ENCODE data around the gene TTN.

Gene TTN

GRCh38 chr2:178807227-178808008 is at the start of gene TTN:
Gene TTN (minus strand): TSS chr2:178807423. CDS start chr2:178804642, 2,781 bp downstream.
- Histone ChIP-seq H3K4me3 (ENCODE audit: low read depth, low read length) (no peak within 1 kb of the TSS), H3K36me3 (replicated peaks) (no peaks in the 10 kb centered on the region)
- in situ Hi-C loops (cut with HindIII; ENCODE audit: low pct_ligation_motif_present, low sequenced_read_pairs), result loop anchor here (25.0 kb wide), 1 partner anchor 105 kb away; no protein-coding TSS in a partner anchor

GRCh38 chr2:178855151-178855550 is 47.9 kb upstream of the TTN start:
- peak overlapping the region; percentile 56 for H3K27ac ChIP-seq
- in situ Hi-C loops (cut with HindIII; ENCODE audit: low pct_ligation_motif_present, low sequenced_read_pairs), result no loop called here
- no peak for TF ChIP-seq CTCF (IDR thresholded peaks at IDR 0.05; ENCODE audit: low read depth, low read length, missing control alignments)

More at GRCh38 chr2:178807227-178808008, at the start of gene TTN:
- TF ChIP-seq CTCF (IDR thresholded peaks at IDR 0.05; ENCODE audit: low read depth, low read length, missing control alignments), result no peak
- Histone ChIP-seq H3K27ac (no peak within 1 kb of the TSS), H3K27me3 (replicated peaks) (no peaks in the 10 kb centered on the region)
- no peak for DNase-seq

GRCh38 chr2:178848335-178848734 is 41.1 kb upstream of the TTN start:
- Histone ChIP-seq H3K36me3 (replicated peaks) (no peaks in the 10 kb centered on the region), H3K27ac (no peak overlapping the region), H3K4me3 (ENCODE audit: low read depth, low read length) (no peak overlapping the region), H3K27me3 (replicated peaks) (no peaks in the 10 kb centered on the region)
- DNase-seq, result no peak
- in situ Hi-C loops (cut with HindIII; ENCODE audit: low pct_ligation_motif_present, low sequenced_read_pairs), result no loop called here
- TF ChIP-seq CTCF (IDR thresholded peaks at IDR 0.05; ENCODE audit: low read depth, low read length, missing control alignments), result no peak

More at GRCh38 chr2:178855151-178855550, 47.9 kb upstream of the TTN start:
- no peaks in the 10 kb centered on the region for H3K27me3 ChIP-seq (replicated peaks)
- no peak for DNase-seq
- no peaks in the 10 kb centered on the region for H3K36me3 ChIP-seq (replicated peaks)
- H3K4me3 ChIP-seq (ENCODE audit: low read depth, low read length), result no peak overlapping the region

- DNase-seq, result peak; percentile 42
- Histone ChIP-seq H3K36me3 (replicated peaks) (no peaks in the 10 kb centered on the region), H3K27me3 (replicated peaks) (no peaks in the 10 kb centered on the region), H3K4me3 (ENCODE audit: low read depth, low read length) (no peak overlapping the region), H3K27ac (no peak overlapping the region)
- no peak for TF ChIP-seq CTCF (IDR thresholded peaks at IDR 0.05; ENCODE audit: low read depth, low read length, missing control alignments)
- in situ Hi-C loops (cut with HindIII; ENCODE audit: low pct_ligation_motif_present, low sequenced_read_pairs), result no loop called here
Measured at GRCh38 chr2:178846458-178846802, 39.2 kb upstream of the TTN start.

GRCh38 chr2:178845566-178846457 is 38.6 kb upstream of the TTN start:
- TF ChIP-seq CTCF (IDR thresholded peaks at IDR 0.05; ENCODE audit: low read depth, low read length, missing control alignments), result no peak
- Histone ChIP-seq H3K27me3 (replicated peaks) (no peaks in the 10 kb centered on the region), H3K27ac (no peak overlapping the region), H3K4me3 (ENCODE audit: low read depth, low read length) (no peak overlapping the region), H3K36me3 (replicated peaks) (no peaks in the 10 kb centered on the region)
- peak; percentile 16 for DNase-seq
- in situ Hi-C loops (cut with HindIII; ENCODE audit: low pct_ligation_motif_present, low sequenced_read_pairs), result no loop called here
